ENCODE data around the gene GLE1.

Gene GLE1, protein sequence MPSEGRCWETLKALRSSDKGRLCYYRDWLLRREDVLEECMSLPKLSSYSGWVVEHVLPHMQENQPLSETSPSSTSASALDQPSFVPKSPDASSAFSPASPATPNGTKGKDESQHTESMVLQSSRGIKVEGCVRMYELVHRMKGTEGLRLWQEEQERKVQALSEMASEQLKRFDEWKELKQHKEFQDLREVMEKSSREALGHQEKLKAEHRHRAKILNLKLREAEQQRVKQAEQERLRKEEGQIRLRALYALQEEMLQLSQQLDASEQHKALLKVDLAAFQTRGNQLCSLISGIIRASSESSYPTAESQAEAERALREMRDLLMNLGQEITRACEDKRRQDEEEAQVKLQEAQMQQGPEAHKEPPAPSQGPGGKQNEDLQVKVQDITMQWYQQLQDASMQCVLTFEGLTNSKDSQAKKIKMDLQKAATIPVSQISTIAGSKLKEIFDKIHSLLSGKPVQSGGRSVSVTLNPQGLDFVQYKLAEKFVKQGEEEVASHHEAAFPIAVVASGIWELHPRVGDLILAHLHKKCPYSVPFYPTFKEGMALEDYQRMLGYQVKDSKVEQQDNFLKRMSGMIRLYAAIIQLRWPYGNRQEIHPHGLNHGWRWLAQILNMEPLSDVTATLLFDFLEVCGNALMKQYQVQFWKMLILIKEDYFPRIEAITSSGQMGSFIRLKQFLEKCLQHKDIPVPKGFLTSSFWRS

DNA sequence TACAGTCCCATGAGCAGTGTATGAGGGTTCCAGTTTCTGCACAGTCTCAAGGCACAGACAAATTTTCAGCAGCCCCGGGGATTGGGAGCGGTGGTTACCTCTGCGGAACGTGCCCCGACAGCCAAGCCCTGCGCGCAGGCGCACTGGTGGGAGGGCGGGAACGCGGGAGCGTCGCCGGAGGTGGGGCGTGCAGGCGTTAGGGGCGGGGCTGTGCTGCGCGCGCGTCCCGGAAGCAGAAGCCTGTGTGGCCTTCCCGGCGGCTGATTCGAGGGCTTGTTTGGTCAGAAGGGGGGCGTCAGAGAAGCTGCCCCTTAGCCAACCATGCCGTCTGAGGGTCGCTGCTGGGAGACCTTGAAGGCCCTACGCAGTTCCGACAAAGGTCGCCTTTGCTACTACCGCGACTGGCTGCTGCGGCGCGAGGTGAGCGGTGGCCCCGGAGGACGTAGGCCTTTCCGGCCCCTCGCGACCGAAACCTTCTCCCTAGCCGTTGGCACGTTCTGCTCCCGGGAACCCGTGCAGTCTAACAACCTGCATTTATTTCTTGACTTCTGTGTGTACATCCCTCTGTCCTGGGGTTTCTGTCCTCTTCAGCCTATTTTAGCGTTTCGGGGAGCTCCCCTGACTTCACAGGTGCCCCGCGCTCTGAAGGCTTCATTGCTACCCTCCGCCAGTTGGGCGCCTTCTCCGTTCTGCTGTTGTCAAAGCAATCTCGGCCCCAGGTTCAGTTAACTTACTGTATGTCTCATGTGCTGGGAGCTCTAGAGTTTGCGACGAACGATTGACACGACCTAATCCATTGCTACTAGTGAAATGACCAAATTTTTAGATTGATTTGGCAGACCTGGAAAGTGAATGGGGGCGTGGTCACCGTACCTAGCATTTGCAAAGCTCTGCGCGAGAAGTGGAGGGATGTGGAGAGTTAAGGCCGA, at the start of gene GLE1:
Gene GLE1 (plus strand): TSS at position 235 of the 929 bp plus-strand sequence. CDS start 87 bp downstream, at position 322.
- peak; percentile 94 to 96 for DNase-seq

DNA sequence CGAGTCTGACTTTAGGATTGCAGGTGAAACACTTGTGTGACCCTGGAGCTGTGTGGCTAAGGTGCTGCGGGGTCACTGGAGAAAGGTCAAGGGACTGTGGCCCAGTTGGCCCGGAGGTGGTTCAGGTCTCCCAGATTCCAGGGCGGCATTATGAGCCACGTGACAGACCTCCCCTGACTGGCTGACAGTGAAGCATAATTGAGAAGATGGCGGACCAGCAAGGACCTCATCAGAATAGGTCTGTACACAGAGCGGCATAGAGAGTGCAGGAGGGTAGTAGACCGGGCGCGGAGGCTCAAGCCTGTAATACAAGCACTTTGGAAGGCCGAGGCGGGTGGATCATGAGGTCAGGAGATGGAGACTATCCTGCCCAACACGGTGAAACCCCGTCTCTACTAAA, 49.5 kb upstream of the GLE1 start:
- no peak for DNase-seq

GRCh38 chr9:128455849-128456612, 48.5 kb upstream of the GLE1 start, which contains the start of gene ODF2:
Gene ODF2, plus strand, starts transcription at chr9:128456006. Its CDS starts 86 bp downstream, at chr9:128456092.
- peak; percentile 97 to 98 for DNase-seq

- DNase-seq = peak; percentile 63 to 76
Observed at GRCh38 chr9:128456613-128457061, 47.9 kb upstream of the GLE1 start.

- no peak for DNase-seq
Observed at GRCh38 chr9:128457207-128457606, 47.3 kb upstream of the GLE1 start.

- no peak for DNase-seq
Observed at GRCh38 chr9:128459011-128459410, 45.5 kb upstream of the GLE1 start.

DNA sequence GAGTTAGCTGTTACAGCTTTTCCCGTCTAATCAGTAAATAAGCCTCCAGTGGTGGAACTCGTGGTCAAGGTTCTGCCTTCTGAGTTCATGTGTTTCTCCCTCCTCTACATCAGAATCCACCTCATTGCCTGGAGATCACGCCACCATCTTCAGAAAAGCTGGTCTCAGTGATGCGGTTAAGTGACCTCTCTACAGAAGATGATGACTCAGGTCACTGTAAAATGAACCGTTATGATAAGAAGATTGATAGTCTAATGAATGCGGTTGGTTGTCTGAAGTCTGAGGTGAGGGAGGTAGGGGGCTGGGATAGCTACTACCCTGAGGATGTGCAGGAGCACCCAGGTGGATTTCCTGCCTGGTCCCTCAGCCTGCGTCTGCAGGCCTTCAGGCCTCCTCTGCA, 35.4 kb upstream of the GLE1 start:
- DNase-seq = no peak

DNA sequence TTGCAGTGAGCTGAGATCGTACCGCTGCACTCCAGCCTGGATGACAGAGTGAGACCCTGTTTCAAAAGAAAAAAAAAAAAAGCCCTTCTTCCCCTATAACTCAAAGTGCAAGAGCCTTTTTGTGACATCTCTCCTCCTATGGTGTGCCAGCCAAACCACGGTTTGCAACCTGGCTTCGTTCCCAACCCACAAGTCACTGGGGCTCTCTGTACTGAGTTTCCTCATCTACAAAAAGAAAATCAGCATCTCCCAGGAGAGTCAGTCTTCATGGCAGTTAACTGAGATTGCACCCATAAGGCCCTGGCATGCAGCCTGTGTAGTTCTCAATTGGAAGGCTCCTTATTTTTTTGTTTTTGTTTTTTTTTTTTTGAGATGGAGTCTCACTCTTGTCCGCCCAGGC, 34.0 kb upstream of the GLE1 start:
- no peak for DNase-seq

DNA sequence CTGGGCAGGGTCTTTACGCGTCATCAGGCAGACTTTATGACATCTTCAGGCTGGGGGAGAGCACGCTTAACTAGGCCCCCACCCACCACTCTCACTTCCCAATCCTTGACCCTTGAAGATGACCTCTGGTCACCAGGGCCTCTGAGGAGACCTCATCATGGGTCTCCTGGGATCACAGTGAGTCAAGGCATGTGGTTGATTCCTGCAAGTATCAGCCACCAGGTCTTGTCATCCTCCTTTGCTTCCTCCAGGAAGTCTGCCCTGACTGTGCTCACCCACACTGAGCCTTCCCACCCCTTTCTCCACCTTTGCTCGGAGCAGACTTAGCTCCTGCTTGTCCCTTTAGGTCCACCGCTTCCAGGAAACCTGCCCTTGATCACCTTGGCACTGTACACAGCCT, 31.4 kb upstream of the GLE1 start:
- no peak for DNase-seq

GRCh38 chr9:128475867-128476266, 28.7 kb upstream of the GLE1 start:
- DNase-seq = no peak

DNA sequence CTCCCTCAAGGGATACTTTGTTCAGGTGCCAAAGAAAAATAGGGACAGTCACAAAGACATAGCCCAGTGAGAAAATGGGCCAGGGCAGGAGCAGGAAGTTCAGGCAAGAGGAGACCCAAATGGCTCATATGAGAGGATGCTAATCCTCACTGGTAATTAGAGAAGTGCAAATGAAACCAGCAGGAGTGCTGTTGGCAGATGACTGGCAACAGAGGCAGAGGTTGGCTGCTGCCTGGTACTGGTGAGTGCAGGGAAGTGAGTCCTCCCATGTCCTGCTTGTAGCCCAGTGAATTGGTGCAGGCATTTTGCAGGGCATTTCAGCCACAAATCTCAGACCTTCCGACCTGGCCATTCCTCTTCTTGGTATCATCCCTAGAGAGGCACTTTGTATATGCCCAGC, 25.3 kb upstream of the GLE1 start:
- DNase-seq = no peak

- no peak for DNase-seq
Observed at GRCh38 chr9:128481561-128481960, 23.0 kb upstream of the GLE1 start.

DNA sequence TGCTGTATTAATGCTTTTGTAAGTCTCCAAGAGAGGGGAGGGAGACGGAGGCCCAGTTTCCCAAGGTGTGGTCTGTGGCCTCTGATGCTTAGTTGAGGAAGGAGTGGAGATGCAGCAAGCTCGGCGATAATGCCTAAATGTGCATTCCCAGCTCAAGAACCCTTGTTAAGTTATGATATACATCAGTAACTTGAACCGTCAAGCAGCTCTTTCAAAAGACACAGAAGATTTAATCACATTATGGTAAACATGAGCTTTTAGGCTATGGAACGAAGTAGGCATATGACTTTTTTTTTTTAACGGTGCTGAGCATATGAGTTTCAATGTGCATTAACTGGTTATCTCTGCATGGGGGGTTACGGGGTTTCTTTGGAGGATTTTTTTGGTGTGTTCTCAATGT, 22.3 kb upstream of the GLE1 start:
- no peak for DNase-seq

DNA sequence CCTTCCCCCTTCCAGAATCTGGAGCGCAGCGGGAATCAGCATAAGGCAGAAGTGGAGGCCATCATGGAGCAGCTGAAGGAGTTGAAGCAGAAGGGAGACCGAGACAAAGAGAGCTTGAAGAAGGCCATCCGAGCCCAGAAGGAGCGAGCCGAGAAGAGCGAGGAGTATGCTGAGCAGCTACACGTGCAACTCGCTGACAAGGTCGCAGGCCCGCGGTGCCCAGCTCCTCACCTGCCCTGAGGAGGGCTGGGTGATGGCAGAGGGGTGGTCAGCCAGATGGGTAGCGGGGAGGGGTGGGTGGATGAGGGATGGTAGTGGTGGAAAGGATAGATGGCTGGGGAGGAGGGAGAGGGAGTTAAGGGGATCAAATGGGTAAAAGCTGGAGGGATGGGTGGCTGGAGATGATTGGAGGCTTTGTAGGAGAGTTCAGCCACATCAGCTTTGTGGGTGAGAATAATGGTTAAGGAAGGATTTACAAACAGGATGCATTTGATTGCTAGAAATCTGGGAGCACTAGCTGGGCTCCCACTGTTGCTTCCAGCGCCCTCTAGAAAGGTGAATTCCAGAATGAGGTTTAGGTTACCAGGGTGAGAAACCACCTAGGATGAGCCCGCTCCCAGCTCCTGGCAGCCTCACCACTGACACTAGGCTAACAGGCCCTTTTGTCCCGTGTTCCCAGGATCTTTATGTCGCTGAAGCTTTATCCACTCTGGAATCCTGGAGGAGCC, 19.7 kb upstream of the GLE1 start:
- DNase-seq = no peak

GRCh38 chr9:128485414-128485855, 19.1 kb upstream of the GLE1 start:
- no peak for DNase-seq

DNA sequence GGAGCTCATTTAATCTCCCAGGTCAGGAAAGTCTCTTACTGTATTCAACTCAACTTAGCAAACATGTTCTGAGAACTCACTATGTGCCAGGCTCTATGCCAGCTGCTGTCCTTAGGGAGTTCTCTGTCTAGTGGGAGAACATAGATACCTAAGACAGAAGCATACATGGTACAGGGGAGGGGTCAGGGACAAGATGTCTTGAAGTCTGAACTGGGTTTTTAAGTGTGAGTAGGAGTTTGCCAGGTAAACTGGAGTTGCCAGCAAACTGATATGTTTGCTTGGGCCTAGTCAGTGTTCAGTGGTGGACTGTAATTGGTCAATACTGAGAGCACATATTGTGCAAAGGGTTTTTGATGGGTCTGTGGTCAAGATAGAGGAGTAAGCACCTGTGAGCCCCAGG, 18.3 kb upstream of the GLE1 start:
- no peak for DNase-seq

- DNase-seq = no peak
Observed at GRCh38 chr9:128493424-128493823, 11.1 kb upstream of the GLE1 start.

DNA sequence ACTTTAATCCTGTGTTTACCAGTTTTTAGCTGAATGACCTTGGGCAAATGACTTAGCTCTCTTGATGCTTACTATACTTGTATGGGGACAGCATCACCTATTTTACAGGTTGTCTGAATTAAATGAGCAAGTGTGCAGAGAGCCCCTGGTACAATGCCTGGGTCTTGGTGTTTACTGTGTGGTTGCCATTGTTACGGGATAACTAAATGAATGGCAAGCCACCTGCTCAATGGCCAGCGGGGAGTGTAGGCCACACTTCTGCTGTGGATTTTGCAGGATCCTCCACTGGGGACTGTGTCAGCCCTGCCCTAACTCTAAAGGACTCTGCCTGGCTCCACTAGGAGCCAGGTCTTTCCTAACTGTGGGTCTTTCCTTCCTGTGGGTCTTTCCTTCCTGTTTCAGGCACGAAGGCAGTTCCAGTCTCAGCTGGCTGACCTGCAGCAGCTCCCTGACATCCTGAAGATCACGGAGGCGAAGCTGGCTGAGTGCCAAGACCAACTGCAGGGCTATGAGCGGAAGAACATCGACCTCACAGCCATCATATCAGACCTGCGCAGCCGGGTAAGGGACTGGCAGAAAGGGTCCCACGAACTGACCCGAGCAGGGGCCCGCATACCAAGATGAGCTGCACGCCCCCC, 10.3 kb upstream of the GLE1 start:
- DNase-seq = peak in 1 of 2 donors; percentile 13

- no peak for DNase-seq
Observed at GRCh38 chr9:128494746-128495129, 9.8 kb upstream of the GLE1 start.

DNA sequence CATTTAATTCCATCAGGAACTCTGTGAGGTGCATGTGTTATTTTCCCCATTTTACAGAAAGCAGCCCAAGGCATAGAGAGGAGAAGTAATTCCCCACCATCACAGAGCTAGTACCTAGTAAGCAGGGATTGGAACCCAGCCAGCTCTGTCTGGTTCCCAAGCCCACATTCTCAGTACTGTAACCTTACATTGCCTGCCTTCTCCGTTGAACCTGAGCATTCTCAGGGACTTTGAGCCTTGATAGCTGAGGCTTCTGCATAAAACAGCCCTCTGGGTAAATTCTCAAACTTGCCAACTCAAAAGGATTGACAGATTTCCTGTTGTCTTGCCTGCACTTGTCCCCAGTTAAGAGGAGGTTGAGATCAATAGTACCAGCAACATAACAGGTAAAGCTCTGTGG, 9.2 kb upstream of the GLE1 start:
- no peak for DNase-seq

Measured in CD4-positive, alpha-beta T cell treated with Interleukin-4 for 1 hour (primary cell).